A673 (cell line): ENCODE results near the gene BRD4.

ENCODE experiments used
- CTCF ChIP-seq: fragments of 300-800, 200-600 bp; sonication (generic); conservative IDR thresholded peaks from 2 replicates; pipeline ENCODE4 v1.5.1; 2017; ENCODE audit warnings: low read depth, mild to moderate bottlenecking, antibody characterized with exemption, low read length, moderate library complexity, mixed read lengths
- EZH2 ChIP-seq: fragments of 200-600 bp; sonication (generic); IDR thresholded peaks from 2 replicates; pipeline ENCODE4 v1.6.1; 2017; ENCODE audit warnings: borderline replicate concordance, low read depth, mild to moderate bottlenecking, mixed read lengths, antibody characterized with exemption, low read length; ENCODE audit not compliant: poor library complexity, severe bottlenecking

- TF ChIP-seq CTCF (no peak), EZH2 (no peak)
Measured at GRCh38 chr19:15263361-15263985, 68.9 kb downstream of the BRD4 start.
